SIG-M5 treated with dmso at 0.1 percent for 504 hours (cell line): ENCODE data around the gene PPIB.

Experiments
- DNase-seq: peaks from one replicate; lab custom pipeline; 2025; ENCODE audit not compliant: unreplicated experiment; lab: John Stamatoyannopoulos, UW

PPIB gene

DNA sequence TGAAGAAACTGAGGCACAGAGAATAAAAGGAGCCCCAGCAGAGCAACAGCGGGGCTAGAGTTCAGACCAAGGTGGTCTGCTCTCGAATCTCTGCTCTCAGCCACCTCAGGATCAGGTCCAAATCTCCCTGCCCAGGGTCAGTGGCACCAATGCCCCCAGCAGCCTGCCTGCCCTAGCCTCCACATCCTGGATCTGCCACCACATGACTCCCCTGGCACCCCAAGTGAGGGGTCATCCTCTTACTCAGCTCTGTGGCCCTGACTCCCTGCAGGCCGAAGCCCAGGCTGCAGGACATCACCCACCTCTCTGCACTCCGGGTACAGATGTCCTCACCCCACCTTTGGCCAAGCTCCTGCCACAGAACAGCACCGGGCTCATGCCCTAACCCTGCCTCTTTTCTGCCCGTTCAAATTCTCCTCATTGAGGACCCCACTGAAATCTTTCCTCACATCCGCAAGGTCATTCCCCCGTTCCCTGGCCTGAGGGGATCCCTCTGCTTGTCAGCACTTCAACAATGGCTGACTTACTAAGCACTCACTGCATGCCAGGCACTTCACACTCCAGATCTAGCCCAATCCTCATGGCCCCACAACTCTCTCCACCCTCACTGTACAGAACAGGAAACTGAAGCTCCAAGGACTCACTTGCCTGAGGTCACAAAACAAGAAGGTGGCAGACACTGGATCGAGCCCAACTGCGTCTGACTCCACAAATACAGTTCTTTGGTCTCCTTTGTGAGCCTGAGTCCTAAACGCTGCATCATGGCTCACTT, 4.3 kb downstream of the PPIB start:
- no peak for DNase-seq

DNA sequence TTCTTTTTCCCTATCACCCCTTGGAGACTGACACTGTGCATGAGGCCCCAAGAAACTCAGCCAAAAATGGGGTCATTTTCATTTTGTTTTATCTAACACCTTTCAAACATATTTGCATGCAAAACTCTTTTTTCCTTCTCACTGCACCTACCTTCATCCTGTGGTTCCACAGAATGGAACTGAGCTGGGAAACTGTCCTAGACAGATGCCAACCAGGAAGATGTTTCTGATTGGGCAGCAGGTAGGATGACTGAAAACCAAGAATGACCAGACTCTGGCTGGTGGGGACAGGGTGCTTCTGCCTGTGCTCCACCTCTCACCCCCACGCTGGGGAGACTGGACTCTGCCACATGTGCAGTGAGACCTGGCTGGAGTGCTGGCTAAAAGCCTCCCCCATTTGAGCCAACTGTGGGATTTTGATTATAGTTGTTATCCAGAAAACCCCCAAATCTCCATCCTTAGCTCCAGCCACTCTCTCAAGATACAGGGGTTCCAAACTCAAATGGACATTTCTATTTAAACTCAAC, 5.2 kb downstream of the PPIB start:
- no peak for DNase-seq

DNA sequence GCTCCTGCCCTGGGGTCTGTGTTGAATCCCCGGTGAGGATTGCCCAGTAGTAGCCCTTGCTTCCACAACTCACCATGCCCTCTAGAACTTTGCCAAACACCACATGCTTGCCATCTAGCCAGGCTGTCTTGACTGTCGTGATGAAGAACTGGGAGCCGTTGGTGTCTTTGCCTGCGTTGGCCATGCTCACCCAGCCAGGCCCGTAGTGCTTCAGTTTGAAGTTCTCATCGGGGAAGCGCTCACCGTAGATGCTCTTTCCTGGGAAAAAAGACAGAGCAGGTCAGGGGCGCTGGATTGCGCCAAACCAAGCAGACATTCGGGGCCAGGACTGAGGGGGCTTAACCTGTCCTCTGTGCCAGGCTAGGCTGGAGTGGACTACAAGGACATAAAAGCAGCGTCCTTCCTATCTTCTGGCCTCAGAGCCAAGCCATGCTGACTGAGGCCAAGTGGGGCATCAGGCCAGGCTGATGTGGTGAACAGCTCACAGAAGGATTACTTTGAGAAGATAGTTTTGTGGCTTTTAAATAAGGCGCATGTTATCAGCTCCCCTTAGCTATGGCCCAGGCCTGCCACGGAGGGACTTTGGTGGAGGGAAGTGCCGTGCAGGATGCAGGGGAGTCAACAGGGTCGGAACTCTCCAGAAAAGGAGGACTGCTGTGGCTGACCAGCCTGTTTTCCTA, 6.0 kb downstream of the PPIB start:
- no peak for DNase-seq

DNA sequence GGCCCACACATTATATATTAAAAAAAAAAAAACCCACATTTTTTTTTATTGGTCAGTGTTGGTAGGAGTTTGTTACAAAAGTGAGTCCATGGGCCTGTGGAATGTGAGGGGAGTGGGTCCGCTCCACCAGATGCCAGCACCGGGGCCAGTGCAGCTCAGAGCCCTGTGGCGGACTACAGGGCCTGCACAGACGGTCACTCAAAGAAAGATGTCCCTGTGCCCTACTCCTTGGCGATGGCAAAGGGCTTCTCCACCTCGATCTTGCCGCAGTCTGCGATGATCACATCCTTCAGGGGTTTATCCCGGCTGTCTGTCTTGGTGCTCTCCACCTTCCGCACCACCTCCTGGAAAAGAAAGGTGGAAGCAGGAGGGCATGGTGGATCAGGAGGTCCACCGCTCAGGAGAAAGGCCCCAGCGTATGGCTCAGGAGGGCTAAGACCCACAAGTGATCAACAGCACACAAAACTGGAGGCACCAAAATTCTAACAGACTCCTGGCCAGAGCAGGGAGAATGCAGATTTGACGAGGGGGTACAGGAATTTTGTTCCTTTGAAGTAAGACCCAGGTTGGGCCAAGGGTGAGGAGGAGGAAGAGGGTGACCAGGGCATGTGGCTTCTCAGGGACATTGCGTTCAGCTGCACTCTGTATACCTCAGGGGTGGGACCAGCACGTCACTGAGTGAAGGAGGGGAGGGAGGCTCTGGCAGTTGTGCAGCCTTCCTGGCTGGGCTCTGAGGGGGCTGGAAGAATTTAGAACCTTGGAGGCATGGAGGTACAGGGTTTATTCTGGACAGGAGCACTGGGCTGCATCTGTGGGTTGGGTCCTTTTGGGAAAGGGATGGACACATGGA, 6.8 kb downstream of the PPIB start:
- no peak for DNase-seq

DNA sequence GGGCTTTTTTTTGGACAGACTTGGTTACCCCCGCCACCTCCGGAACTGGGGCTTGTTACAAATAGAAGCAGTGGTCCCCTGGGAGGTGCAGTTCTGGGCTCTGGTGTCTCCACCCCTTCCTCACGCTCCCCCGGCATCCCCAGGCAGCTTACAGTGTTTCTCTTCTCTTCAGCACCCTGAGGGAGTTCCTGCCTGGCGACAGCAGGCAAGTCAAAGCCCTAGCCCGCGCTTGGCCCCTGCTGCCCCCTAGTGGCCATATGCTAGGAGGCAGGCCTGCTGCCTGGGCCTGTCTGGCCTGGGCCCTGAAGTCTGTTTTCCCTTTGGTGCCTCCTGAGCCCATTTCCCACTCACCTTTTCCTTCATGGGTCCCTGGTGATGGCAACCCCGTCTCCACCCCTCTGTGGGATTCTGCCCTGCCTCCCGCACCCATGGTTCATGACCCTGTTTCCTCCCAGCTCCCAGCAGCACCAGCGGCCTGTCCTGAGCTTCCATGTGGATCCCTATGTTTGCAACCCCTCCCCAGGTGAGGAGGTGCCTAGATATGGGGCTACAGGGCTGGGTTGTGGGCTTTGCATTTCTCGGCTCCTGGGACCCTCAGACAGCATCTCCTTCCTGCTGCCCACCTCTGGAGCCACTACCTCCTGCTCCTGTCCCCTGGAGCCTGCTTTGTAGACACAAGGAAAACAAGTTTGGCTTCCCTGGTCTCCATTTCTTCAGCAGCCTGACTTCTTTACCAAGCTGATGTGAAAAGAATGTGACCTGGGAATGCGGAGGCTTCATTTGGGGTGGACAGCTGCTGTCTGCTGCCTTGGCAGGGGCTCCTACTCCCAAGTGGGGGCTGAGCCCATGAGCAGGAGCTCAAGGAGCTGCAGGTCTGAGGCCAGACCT, 9.1 kb downstream of the PPIB start:
- DNase-seq, result peak; percentile 82

DNA sequence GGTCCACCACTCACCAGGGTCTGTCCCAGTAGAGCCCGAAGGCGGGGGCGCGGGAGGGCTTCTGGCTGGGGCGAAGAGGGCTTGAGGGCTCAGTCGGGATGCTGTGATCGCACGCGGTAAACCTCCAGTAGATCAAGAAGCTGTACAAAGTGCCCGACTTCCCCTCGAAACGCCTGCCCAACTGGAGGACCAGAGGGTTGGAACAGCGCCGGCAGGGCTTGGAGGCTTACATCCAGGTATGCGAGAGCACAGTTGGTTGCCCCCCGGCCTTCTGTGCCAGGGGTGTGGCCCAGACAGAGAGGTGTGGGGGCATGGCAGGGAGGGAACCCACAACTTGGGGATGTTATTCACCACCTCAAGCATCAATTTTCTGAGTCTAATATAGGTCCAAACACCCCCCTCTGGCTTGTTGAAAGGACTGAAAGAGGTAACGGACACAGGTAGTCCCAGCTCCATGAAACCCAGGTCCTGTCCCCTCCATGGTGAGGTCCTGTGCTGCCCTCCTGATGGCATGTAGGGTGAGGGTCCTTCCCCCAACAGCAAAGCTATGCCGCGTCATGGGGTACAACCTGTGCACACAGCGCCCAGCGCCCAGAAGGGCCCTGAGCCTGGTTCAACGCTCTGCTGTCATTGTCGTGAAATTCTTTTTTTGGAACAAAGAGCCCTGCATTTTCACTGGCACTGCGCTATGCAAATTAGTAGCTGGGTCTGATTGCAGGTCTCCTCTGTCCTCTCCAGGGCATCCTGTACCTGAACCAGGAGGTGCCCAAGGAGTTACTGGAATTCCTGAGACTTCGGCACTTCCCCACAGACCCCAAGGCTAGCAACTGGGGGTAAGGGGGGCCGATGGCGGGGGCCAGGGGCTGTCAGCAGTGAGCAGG, 10.1 kb downstream of the PPIB start:
- no peak for DNase-seq

DNA sequence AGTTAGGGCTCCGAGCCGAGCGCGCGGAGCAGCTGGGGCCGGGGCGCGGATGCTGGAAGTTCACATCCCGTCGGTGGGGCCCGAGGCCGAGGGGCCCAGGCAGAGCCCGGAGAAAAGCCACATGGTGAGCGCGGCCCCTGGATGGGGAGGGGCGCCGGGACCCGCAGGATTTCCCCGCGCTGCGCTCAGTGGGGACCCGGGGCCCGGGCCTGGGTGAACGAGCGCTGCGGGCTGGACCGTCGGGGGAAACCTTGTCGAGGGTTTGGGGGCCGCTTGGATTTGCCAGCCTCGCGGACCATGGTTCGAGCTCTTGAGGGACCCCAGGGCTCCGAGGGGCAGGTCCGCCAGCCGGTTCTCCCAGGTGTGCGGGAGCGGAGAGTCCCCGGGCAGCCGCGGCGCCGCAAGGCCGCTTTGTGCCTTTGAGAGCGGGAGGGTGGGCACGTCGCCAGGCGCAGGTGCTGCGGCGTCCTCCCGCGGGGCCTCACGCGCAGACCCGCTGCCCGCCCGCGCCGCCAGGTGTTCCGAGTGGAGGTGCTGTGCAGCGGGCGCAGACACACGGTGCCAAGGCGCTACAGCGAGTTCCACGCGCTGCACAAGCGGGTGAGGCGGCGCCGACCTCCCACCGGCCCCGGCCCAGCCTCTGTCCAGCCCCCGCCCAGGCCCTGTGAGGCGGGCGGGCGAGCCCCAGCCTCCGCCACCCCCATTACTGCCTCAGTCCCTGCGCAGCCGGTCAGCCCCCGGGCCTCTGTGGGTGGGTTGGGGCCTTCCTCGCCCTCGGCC, 10.9 kb downstream of the PPIB start, which contains the start of gene SNX22:
Gene SNX22, plus strand, starts transcription at position 5 of the 780 bp plus-strand sequence. Its CDS starts 45 bp downstream, at position 50.
- DNase-seq, result no peak

DNA sequence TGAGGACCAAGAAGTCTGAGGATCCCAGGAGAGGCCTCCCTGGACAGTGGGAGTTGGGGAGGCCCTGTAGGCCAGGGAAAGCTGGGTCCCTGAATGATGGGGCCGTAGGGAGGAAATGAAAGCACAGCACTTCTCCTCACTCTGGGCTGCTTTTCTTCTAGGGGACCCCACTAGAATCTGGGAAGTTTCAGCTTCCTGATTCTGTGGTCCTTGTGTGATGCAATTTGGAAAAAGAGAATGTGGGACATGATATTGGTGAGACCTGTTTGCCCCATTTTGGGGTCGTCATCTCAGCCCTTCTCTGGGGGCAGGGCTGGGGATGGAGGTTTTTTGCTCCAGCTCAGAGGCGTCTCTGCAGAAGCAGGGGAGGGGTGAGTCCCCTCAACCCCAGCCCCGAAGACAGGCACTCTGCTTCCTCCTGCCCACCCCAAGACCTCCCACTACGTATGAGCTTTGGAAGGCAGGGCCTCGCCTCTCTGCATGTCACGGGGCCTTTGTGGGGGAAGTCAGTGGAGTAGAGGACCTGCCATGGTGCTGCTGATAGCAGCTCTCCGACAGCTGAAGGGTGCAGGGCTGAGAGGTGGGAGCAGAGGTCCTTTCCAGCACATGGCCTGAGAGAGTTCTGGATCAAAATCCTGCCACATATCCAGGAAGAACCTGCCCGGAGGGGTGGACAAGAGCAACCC, 12.8 kb downstream of the PPIB start:
- DNase-seq, result peak; percentile 18

DNA sequence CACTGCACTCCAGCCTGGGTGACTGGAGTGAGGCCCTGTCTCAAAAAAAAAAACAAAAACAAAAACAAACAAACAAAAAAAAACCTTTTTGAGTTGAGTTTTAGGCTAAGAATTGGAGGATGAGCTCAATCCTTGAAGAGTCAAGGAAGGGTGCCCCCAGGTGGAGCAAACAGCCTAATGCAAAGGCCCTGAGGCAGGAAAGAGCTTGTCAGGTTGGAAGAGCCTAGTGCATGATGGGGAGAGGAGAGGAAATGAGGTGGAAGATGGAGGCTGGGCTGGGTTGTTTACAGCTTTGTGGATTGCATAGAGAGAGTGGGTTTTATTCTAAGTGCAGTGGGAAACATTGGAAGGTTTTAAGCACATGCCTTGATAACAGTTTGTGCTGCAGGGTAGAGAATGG, 13.4 kb downstream of the PPIB start:
- DNase-seq, result peak; percentile 29

DNA sequence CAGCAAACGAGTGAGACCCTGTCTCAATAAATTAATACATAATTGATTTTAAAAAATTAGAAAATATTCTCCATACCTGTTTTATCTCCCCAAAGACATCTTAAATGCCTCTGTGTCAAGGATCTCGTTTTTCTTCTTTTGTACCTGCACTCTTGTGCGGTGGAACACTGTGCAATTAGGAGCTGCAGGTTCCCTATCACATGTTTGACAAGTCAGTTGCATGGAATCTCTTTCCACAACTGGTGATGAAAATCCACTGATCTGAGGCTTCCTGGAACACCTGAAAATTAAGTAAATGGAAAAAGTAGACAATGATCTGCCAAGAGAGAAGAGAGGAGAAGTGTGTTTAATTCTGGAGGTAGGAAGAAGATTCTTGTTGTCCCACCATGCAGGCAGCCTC, 14.2 kb downstream of the PPIB start:
- DNase-seq, result no peak

DNA sequence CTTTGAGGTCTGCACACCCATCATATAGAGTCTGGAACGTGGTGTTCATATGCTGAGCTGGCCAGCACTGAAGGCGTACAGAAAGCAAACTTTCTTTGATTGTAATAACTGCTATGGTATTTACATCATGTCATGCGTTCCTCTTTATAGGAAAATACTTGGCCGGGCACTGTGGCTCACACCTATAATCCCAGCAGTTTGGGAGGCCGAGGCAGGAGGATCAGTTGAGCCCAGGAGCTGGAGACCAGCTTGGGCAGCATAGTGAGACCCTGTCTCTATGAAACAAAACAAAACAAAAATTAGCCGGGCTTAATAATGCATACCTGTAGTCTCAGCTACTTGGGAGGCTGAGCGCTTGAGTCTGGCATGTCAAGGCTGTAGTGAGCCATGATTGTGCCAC, 14.7 kb downstream of the PPIB start:
- no peak for DNase-seq

DNA sequence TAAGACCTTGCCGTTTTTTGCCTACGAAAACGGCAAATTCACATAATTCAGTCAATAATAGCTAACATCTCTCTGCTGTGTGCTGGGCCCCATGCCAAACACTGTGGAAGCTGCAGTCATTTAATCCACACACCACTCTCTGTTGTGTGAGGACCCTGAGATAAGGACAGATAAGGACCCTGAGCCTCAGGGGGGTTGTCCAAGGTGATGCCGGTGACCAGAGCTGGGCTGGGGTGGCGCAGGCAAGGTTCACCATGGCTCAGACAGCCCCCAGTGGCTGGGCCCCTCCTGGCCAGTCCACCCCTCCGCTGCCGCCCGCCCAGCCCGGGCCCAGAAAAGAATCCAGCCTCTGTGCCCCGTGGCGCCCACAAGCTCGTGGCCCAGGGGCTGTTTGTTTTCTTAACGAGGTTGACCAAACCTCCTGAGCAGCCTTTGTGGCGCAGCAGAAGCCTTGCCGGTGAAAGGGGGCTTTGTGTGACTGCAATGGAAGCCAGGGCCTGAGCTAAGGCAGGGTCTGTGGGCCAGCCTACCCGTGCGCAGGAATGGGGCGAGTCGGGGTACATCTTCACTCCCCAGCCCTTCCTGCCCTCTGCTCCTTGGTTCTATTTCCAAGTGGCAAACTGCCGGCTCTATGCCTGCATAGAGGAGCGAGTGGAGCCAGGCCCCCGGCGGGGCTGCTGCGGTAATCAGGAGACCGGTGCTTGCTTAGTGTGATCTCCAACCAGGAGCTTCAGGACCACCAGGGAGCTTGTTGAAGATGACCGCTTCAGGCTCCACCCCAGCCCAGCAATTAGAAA, 15.7 kb downstream of the PPIB start:
- DNase-seq, result no peak

DNA sequence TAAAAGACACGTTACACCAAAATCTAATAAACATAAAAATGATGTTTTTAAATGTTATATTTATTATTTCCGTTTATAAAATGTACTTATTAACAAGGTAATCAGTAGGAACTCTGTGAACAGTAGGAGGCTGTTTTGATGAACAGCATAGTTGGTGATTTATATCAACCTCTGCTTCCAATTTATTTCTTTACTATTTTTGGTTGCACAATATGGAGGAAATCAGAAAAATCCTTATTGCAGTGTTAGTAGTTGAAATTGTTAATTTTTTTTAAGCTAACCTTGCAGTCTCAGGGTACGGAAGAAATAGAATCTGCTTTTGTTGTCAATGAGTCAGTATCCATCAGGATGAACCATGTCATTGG, 16.3 kb downstream of the PPIB start:
- no peak for DNase-seq

DNA sequence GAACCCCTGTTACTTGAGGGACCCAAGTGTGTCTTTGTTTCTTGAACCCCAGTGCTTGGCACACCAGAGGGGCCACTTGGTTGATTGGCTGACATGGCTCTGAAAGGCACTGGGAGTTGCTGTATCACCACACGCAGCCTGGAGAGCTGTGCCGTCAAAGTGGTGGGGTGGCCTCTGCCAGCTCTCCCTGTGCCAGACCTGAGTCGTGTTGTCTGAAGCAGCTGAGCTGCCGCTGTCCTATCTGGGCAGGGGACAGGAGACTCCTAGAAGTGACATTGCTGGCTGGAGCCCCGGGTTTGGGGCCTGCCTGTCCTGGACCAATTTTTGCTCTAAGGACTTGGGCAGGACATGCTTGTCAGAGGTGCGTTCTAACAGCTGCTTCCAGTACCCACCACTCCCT, 16.8 kb downstream of the PPIB start:
- DNase-seq, result no peak

DNA sequence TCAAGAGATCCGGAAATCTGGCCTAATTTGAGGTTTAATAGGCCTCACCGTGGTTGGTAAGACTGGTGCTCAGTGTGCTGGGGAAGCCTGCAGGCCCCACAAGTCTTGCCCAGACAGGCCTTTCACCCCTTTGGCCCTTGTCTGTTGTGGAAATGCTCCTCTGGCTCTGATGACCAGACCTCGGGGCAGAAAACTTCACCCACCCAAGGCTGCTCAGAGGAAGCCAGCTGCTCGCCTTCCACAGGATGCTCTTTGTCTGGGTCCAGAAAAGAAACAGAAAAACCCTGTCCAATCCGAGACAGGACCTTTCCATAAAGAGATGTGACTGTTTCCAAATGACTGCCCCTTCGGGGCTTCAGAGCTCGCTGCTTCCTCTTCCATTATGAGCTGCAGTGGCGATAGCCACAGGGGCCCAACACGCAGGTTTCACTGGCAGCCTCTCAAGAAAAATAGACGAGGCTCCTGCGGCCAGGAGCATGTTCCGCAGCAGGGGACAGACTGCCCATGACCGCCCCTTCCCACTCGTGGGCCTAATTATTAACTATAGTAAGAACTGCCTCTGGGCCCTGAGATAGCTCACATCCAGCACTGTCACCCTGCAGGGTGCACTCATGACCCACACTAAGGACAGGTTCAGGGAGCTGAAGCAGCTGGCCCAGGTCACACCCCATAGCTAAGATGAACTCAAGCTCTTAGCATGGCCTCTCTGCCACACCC, 18.1 kb downstream of the PPIB start:
- DNase-seq, result no peak

DNA sequence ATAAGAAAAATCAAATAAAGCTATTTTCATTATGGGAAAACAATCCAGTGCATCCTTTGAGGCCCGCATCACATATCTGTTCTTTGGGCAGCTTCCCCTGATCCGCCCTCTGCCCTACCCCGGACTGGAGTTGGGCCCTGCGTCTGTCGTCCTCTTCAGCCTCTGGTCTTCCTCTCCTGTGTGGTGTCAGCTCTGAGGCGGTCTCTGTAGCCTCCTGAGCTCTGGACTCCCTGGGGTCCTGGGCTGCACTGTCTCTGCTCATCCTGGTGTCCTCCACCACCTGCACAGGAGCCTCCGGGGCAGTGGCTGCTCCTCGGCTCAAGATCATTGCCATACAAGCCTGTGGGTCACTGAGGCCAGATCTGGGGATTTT, 18.6 kb downstream of the PPIB start:
- DNase-seq, result no peak

DNA sequence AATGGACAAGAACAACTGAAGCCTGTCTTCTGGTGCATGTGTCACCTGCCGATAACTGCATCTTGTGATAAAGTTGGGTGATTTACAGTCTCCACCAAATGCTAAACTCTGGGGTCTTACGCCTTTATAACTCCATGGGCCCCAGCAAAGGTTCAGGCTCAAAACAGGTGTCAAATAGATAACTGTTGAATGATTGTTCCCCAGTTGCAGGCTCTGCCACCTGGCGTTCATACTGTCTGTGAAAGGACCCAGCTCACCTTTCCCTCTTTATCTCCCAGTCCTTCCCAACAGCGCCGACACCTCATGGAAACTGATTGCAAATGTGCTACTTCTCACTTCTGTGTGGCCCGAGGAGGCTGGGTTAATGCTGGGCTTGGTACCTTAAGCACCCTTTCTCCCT, 19.5 kb downstream of the PPIB start:
- no peak for DNase-seq
